ENCODE data around the gene SLC22A23.

DNA sequence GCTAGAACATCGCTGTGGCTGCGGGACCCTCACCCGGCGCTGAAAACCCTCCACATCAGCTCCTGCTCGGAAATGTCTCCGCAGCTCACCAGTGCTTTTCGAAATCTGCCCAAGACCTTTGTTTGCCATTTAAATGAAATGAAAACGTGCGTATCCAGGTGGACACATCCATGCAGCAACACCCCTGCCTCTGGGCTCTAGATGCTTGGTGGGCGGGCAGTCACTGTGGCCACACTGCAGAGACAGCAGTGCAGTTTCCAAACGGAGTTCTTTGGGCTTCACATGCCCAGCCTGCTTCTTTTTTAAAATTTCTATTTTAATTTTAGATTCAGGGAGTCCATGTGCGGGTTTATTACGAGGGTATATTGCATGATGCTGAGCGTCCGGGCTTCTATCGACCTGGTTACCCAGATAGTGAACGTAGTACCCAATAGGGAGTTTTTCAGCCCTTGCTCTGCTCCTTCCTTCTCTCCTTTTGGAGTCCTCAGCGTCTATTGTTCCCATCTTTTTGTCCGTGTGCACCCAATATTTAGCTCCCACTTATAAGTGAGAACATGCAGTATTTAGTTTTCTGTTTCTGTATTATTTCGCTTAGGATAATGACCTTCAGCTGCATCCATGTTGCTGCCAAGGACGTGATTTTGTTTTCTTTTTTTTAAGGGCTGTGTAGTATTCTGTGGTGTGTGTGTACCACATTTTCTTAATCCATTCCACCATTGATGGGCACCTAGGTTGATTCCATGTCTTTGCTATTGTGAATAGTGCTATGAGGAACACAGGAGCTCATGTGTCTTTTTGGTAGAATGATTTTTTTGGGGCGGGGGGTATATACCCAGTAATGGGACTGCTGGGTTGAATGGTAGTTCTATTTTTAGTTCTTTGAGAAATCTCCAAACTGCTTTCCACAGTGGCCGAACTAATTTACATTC lies 224.6 kb downstream of the SLC22A23 start:
- TF ChIP-seq TAF1 (IDR thresholded peaks at IDR 0.05; ENCODE audit: borderline replicate concordance, low read depth, low read length) = no peak
- no peak for TF ChIP-seq POLR2A (IDR thresholded peaks at IDR 0.05; ENCODE audit: low read depth, low read length)
- no peak for TF ChIP-seq POLR2AphosphoS5 (IDR thresholded peaks at IDR 0.05; ENCODE audit: low read depth, low read length)

Data from GM12892 (cell line).